ENCODE measurements around the gene TMPRSS7.

Gene TMPRSS7

DNA sequence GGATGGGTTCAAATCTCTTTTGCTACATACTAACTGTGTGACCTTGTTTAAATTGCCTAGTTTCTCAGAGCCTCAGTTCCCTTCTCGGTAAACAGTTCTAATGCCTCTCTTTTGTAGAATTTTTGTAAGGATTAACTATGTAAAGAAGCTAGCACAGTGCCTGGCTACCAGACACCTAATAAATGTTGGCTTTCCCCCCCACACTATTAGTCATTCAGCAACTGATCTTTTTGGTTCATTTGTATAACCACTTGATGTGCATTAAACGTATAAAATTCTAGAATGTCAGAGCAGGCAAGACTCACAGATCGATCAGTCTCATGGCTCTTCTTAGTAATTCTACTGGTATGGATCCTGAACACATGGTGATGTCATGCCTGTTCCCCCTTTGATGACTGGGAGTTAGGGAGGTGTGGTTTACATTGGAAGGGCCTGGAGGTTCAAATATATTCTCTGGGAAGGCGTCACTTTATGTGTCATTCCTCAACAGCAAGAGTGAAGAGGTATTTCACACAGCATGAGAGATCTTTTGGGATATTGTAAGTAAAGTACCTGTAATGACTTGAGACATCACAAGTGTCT lies 29.4 kb upstream of the TMPRSS7 start:
- Mint-ChIP-seq H3K36me3 (no peaks in the 10 kb centered on the region), H3K4me1 (peaks cover 48% of the 10 kb centered on the region), H3K27ac (peak overlapping the region; percentile 88), H3K9me3 (no peaks in the 10 kb centered on the region), H3K4me3 (no peak overlapping the region)
- DNase-seq (ENCODE audit: low spot score in 2 of 2), result no peak
- ATAC-seq, result peak; percentile 3

DNA sequence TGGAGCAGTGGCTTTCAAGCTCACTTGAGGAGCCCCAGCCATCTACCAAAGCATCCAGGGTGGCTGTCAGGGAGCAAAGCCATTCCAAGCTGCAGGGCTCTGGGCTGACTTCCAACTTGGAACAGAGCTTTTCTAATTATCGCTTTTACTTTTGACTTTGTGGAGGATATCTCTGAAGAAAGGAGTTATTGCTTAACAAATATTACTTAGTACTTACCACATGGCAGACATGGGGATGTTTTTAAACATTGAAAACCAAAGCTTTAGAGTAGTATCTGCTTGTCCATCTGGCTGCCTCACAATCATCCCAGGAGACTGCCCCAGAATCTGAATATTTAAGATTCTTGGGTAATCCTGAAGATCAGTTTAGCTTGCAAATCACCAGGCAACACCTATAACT lies 26.9 kb upstream of the TMPRSS7 start:
- Mint-ChIP-seq H3K36me3 (no peaks in the 10 kb centered on the region), H3K4me3 (no peak overlapping the region), H3K9me3 (no peaks in the 10 kb centered on the region), H3K27ac (no peak overlapping the region), H3K4me1 (peaks cover 32% of the 10 kb centered on the region)
- no peak for DNase-seq (ENCODE audit: low spot score in 2 of 2)
- no peak for ATAC-seq

DNA sequence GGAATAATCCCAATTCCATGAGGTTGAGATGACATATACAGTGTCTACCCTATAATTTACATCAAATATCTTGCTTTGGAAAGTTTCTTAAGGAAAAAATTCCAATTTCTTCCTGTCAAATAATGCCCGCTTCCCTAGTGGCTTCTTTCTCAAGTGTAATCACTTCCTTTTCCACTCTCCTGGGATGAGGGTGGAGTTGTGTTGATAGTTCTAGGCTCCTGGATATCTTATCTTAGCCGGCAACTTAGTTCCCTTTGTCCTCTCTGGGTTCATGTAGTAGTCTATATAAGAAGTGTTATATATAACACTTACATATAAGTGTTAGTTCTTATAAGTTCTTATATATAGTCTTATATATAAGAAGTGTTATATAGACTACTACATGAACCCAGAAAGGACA lies 24.9 kb upstream of the TMPRSS7 start:
- H3K36me3 Mint-ChIP-seq, result no peaks in the 10 kb centered on the region
- H3K9me3 Mint-ChIP-seq, result no peaks in the 10 kb centered on the region
- H3K4me3 Mint-ChIP-seq, result no peak overlapping the region
- no peak overlapping the region for H3K27ac Mint-ChIP-seq
- DNase-seq (ENCODE audit: low spot score in 2 of 2) (no peak), ATAC-seq (no peak)
- H3K4me1 Mint-ChIP-seq, result peaks cover 24% of the 10 kb centered on the region

DNA sequence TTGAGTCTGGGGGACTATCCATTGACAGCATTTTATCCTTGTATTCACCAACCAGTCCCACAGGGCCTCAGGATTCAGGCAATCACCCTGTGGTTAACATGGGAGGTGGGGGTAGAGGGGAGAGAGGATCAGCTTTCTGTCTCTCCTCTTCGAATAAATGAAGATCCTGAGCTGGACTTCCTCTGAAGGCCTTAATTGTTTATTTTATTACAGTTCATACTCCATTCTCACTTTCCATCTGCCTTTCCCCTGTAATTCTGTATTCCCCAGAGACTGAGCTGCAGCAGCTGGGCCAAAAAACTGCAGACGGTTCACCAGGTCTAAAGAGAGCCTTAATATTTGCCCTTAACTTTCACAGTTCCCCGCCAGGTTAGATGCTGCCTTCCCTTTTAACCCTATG lies 23.9 kb upstream of the TMPRSS7 start:
- Mint-ChIP-seq H3K4me1 (peaks cover 15% of the 10 kb centered on the region), H3K27ac (peak overlapping the region; percentile 27), H3K9me3 (no peaks in the 10 kb centered on the region), H3K4me3 (no peak overlapping the region), H3K36me3 (no peaks in the 10 kb centered on the region)
- DNase-seq (ENCODE audit: low spot score in 2 of 2) (no peak), ATAC-seq (no peak)

DNA sequence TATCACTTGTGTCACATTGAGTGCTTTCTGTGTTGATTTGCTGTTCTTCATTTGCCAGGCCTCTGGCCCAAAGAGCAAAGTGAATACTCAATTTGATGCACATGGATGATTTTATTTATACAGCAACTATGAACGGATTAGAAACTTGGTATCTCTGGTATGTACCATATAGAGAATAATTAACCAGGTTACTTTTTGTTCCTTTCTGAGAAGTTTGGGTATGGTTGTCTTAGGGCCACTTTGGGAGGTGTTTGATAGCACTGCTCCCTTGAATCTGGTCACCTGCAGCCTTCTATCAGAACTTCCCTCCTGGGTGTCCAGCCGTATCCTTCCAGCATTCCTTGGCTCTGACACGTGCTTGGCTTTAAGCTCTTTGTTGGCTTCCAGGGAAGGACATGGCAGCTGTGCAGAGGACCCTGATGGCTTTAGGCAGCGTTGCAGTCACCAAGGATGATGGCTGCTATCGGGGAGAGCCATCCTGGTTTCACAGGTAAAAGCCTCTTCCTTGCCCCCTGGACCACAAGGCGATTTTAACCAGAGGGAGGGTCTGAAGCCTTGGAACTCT lies 23.1 kb upstream of the TMPRSS7 start:
- no peaks in the 10 kb centered on the region for H3K9me3 Mint-ChIP-seq
- peaks cover 15% of the 10 kb centered on the region for H3K4me1 Mint-ChIP-seq
- H3K36me3 Mint-ChIP-seq, result no peaks in the 10 kb centered on the region
- ATAC-seq (no peak), DNase-seq (ENCODE audit: low spot score in 2 of 2) (no peak)
- H3K27ac Mint-ChIP-seq, result no peak overlapping the region
- H3K4me3 Mint-ChIP-seq, result no peak overlapping the region

DNA sequence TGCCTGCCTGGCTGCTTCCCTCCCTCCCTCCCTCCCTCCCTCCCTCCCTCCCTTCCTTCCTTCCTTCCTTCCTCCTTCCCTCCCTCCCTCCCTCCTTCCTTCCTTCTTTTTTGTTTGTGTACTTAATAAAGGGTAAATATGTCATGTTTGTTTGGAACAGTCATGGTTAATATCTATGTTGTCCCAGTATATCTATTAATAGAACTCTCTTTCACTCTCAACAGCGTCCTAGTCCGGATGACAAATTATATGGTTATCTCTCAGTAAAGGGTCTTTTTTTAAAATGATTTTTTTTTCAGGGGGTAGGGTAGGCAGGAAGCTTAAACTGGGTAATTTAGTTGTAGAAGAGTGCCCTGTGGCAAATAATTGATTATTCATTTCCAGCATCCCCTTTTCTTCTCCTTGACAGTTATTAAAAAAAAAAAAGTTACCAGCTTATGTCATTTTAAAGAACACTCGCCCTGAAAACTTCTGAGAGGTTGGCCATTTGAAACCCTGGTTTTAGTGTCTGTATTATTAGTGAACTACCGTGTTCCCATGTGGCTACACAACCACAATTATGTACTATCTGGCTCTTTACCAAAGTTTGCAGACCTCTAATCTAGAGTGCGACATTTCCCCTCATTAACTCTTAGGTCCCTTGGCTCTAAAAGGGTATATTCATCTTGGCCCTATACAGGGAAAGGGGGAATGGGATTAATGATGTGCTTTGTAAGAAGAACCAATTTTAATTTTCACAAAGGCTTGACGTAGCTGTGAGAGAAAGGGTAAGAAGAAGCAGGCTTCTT lies 22.1 kb upstream of the TMPRSS7 start:
- H3K9me3 Mint-ChIP-seq, result no peaks in the 10 kb centered on the region
- H3K27ac Mint-ChIP-seq, result peak overlapping the region; percentile 53

DNA sequence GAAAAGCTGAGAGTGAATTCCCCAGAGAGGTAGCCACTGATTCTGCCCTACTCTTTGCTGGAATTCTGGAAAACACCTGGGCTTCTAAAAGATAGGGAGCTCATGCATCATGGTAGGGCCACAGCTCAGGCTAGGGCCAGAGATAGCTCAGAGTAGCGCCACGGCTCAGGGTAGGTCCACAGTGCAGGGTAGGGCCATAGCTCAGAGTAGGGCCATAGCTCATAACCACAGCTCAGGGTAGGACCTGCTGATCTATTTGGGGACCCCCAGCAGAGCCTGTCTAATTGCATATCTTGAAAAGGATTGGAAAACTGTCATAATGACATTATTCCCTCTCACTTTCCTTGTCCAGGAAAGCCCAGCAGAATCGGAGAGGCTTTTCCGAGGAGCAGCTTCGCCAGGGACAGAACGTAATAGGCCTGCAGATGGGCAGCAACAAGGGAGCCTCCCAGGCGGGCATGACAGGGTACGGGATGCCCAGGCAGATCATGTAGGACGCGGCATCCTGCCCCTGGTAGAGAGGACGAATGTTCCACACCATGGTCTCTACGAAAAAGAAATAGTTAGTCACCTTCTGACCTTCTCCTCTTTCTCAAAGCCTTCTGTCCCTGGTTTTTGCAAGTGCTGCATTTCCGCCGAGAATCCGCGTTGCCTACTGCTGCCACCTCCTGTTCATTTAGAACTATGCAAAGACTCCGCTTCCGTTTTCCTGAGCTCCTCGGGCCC lies 21.3 kb upstream of the TMPRSS7 start:
- Mint-ChIP-seq H3K27ac (peak overlapping the region; percentile 53), H3K4me1 (peaks cover 15% of the 10 kb centered on the region)
- peak; percentile 29 to 69 for DNase-seq (ENCODE audit: low spot score in 2 of 2)

More for the DNA sequence above, 22.1 kb upstream of the TMPRSS7 start:
- ATAC-seq, result no peak
- H3K4me1 Mint-ChIP-seq, result peaks cover 15% of the 10 kb centered on the region
- DNase-seq (ENCODE audit: low spot score in 2 of 2), result no peak
- H3K36me3 Mint-ChIP-seq, result no peaks in the 10 kb centered on the region
- no peak overlapping the region for H3K4me3 Mint-ChIP-seq

DNA sequence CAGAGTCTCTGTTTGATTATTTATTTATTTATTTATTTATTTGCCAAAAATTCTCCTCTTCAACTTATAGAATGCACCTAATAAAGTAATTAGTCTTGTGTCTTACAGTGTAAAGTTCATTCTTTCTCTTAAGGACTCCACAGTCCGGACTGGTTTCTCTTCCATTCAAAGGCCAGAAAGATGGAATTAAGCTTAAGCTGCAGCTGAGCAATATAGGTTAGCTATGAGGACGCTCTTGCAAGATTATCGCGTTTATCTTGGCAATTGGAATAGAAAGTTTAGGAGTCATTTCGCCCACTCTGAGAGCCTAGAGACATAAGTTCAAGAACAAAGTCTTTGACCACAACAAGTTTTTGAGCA lies 20.8 kb upstream of the TMPRSS7 start:
- DNase-seq (ENCODE audit: low spot score in 2 of 2), result no peak
- no peak for ATAC-seq
- Mint-ChIP-seq H3K27ac (no peak overlapping the region), H3K4me1 (peaks cover 15% of the 10 kb centered on the region), H3K4me3 (peak overlapping the region; percentile 10), H3K36me3 (no peaks in the 10 kb centered on the region), H3K9me3 (no peaks in the 10 kb centered on the region)

More for the DNA sequence above, 21.3 kb upstream of the TMPRSS7 start:
- H3K9me3 Mint-ChIP-seq, result no peaks in the 10 kb centered on the region
- H3K4me3 Mint-ChIP-seq, result peak overlapping the region; percentile 10
- no peaks in the 10 kb centered on the region for H3K36me3 Mint-ChIP-seq
- peak; percentile 94 for ATAC-seq

DNA sequence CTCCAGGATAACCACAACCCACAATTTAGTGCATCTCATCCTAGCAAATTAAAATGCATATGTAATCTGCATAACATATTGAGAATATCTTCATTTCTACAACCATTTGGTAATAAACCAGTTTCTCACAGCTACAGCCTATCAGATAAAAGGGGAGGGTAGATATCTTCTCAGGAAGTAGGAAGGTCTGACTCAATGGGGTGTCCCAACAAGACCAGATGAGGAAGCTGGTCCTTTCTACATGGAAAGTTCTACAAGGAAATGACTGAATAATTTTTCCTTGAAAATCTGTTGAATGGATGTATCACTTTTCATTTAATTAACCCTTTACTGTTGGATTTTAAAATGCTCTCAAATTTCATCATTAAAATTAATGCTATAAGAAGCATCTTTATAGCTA lies 17.4 kb upstream of the TMPRSS7 start:
- DNase-seq (ENCODE audit: low spot score in 2 of 2) (no peak), ATAC-seq (no peak)
- H3K9me3 Mint-ChIP-seq, result no peaks in the 10 kb centered on the region
- no peak overlapping the region for H3K27ac Mint-ChIP-seq
- no peak overlapping the region for H3K4me3 Mint-ChIP-seq
- no peaks in the 10 kb centered on the region for H3K36me3 Mint-ChIP-seq
- peaks cover 15% of the 10 kb centered on the region for H3K4me1 Mint-ChIP-seq

DNA sequence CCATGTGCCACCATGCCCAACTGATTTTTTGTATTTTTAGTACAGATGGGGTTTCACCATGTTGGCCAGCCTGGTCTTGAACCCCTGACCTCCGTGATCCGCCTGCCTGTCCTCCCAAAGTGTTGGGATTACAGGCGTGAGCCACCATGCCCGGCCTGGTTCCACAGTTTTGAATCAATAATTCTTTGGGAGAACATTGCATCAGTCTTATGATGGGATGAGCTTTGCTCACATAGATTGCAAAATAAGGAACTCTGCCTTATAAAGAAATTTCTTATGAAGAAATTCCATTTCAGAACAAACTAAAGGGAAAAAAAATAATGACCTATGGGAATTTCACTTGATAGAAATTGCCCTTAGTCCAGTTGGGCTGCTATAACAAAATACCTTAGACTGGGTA lies 15.8 kb upstream of the TMPRSS7 start:
- peaks cover 5% of the 10 kb centered on the region for H3K4me1 Mint-ChIP-seq
- no peak overlapping the region for H3K27ac Mint-ChIP-seq
- no peak for DNase-seq (ENCODE audit: low spot score in 2 of 2)
- no peaks in the 10 kb centered on the region for H3K9me3 Mint-ChIP-seq
- H3K4me3 Mint-ChIP-seq, result no peak overlapping the region
- no peak for ATAC-seq
- H3K36me3 Mint-ChIP-seq, result no peaks in the 10 kb centered on the region

DNA sequence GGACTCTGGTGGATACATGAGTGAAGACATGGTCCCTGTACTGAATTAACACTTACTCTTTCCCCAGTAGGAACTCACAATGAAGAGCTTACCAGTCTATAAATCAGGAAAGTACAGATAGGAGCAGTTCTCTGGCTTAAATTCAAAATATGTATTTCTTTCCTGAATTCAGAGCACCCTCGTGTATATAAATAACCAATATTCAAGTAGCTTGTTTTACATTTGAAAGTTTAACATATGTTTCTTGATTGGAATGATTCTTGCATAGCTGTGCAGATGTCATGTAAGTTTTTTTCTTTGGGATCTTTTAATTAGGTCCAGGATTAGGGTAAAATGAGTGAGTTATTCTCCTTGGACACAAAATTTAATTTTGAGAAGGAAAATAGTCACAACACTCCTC lies 14.8 kb upstream of the TMPRSS7 start:
- no peak overlapping the region for H3K27ac Mint-ChIP-seq
- H3K4me3 Mint-ChIP-seq, result no peak overlapping the region
- H3K4me1 Mint-ChIP-seq, result no peaks in the 10 kb centered on the region
- no peaks in the 10 kb centered on the region for H3K9me3 Mint-ChIP-seq
- DNase-seq (ENCODE audit: low spot score in 2 of 2) (no peak), ATAC-seq (no peak)
- no peaks in the 10 kb centered on the region for H3K36me3 Mint-ChIP-seq

DNA sequence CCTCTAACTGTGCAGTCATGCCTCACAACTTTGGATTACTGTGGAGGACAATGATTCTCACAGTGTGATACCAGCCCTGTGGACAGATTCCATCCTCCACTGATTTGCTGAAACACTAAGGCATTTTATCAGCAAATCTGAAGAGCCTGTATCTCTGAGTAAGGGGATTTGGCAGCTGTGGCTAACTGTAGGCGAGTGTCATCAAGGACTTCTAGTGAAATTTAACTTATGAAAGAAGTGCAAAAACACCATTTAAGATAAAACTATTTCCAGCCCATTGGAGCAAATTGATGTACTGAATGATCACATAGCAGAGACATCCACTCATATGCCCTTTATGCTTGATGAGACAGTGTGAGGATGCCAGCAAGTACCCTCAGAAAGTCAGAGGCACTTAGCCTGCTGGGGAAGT lies 13.9 kb upstream of the TMPRSS7 start:
- Mint-ChIP-seq H3K36me3 (no peaks in the 10 kb centered on the region), H3K4me3 (no peak overlapping the region), H3K27ac (no peak overlapping the region), H3K4me1 (no peaks in the 10 kb centered on the region), H3K9me3 (no peaks in the 10 kb centered on the region)
- DNase-seq (ENCODE audit: low spot score in 2 of 2) (no peak), ATAC-seq (no peak)

DNA sequence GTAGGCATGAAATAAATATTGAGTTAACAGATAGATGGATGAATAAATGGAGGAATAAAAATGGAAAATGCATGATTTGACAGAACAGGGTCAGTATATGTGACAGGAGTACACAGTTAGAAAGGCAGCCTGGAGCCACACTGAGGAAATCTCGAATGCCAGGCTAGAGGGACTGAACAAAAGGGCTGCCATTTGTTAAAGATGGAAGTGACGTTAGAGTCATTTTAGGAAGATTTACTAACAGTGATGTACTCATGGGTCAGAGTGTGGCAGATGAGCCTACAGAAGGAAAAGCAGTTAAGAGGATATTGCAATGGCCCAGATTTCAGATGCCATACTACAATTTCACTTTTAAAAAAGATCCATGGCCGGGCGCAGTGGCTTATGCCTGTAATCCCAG lies 7.4 kb upstream of the TMPRSS7 start:
- no peak overlapping the region for H3K27ac Mint-ChIP-seq
- no peaks in the 10 kb centered on the region for H3K36me3 Mint-ChIP-seq
- no peaks in the 10 kb centered on the region for H3K9me3 Mint-ChIP-seq

DNA sequence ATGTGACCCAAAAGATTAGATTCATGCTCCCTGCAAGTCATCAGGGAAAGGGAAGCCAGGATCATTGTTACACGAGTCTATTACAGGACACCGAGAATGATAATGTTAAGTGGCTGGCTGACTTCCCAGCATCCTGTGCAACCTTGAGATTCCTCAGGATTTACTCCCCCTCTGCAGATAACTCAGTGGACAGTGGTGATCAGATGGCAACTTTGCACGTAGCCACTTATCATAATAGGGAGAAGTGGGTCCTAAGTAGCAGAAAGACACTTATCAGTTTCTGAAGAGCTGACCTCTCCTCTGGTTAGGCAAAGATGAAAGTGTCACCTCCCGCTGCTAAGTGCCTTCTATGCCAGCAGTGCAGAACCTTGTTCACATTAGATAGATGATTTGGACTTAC lies 6.7 kb upstream of the TMPRSS7 start:
- no peaks in the 10 kb centered on the region for H3K36me3 Mint-ChIP-seq
- no peaks in the 10 kb centered on the region for H3K4me1 Mint-ChIP-seq
- no peaks in the 10 kb centered on the region for H3K9me3 Mint-ChIP-seq
- H3K27ac Mint-ChIP-seq, result no peak overlapping the region
- no peak for ATAC-seq
- no peak overlapping the region for H3K4me3 Mint-ChIP-seq
- DNase-seq (ENCODE audit: low spot score in 2 of 2), result no peak

More for the DNA sequence above, 7.4 kb upstream of the TMPRSS7 start:
- H3K4me3 Mint-ChIP-seq, result no peak overlapping the region
- DNase-seq (ENCODE audit: low spot score in 2 of 2), result no peak
- H3K4me1 Mint-ChIP-seq, result no peaks in the 10 kb centered on the region
- ATAC-seq, result no peak

DNA sequence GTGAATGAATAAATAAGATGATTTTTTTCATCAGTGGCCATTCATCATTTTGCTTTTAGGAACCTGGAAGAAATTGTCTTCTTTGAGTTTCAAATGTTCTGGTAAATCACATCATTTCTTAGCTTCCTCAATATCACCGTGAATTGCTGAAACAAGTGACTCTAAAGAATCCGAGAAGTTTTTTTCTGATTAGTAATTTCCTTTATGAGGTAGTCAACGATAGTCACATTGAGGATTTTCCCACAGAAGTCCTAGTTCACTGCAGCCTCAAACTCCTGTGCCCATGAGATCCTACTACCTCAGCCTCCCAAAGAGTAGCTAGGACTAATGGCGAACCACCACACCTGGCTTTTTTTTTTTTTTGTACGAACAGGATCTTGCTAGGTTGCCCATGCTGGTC lies 3.6 kb upstream of the TMPRSS7 start:
- DNase-seq (ENCODE audit: low spot score in 2 of 2) (no peak), ATAC-seq (no peak)
- no peaks in the 10 kb centered on the region for H3K9me3 Mint-ChIP-seq
- H3K36me3 Mint-ChIP-seq, result no peaks in the 10 kb centered on the region
- H3K4me1 Mint-ChIP-seq, result no peaks in the 10 kb centered on the region
- no peak overlapping the region for H3K4me3 Mint-ChIP-seq
- no peak overlapping the region for H3K27ac Mint-ChIP-seq

Measured in stimulated activated effector memory CD8-positive, alpha-beta T cell treated with anti-CD3 and anti-CD28 coated beads, Interleukin-12 subunit alpha, Interleukin-12 subunit beta, amount 100 ng/mL, for 72 hours (primary cell).